ENCODE results near the gene MRGPRD. TPM values are rescaled to one million over a fixed set of nuclear protein-coding genes. Genes with fewer than 3 reads are reported as not detected.

The MRGPRD gene
- total RNA-seq, 1 experiment from 2014 or later, result not detected

GRCh38 chr11:68950270-68950669, 30.5 kb downstream of the MRGPRD start:
- no peak for DNase-seq (ENCODE audit: extremely low read depth, low read depth)

GRCh38 chr11:68948935-68949334, 31.9 kb downstream of the MRGPRD start:
- no peak for DNase-seq (ENCODE audit: extremely low read depth, low read depth)

GRCh38 chr11:68948496-68948895, 32.3 kb downstream of the MRGPRD start:
- no peak for DNase-seq (ENCODE audit: extremely low read depth, low read depth)

GRCh38 chr11:68947151-68947550, 33.6 kb downstream of the MRGPRD start:
- no peak for DNase-seq (ENCODE audit: extremely low read depth, low read depth)

GRCh38 chr11:68946416-68947090, 34.2 kb downstream of the MRGPRD start:
- DNase-seq (ENCODE audit: extremely low read depth, low read depth), result no peak

GRCh38 chr11:68942751-68943271, 38.0 kb downstream of the MRGPRD start:
- DNase-seq (ENCODE audit: extremely low read depth, low read depth), result no peak

GRCh38 chr11:68942095-68942620, 38.6 kb downstream of the MRGPRD start:
- DNase-seq (ENCODE audit: extremely low read depth, low read depth), result no peak

GRCh38 chr11:68941324-68942094, 39.3 kb downstream of the MRGPRD start:
- DNase-seq (ENCODE audit: extremely low read depth, low read depth), result no peak

GRCh38 chr11:68940651-68941323, 40.0 kb downstream of the MRGPRD start:
- DNase-seq (ENCODE audit: extremely low read depth, low read depth), result no peak

GRCh38 chr11:68939583-68940555, 40.9 kb downstream of the MRGPRD start:
- DNase-seq (ENCODE audit: extremely low read depth, low read depth), result no peak

- DNase-seq (ENCODE audit: extremely low read depth, low read depth), result no peak
Observed at GRCh38 chr11:68938816-68939582, 41.8 kb downstream of the MRGPRD start.

- no peak for DNase-seq (ENCODE audit: extremely low read depth, low read depth)
Observed at GRCh38 chr11:68938088-68938487, 42.7 kb downstream of the MRGPRD start.

GRCh38 chr11:68936676-68937620, 43.8 kb downstream of the MRGPRD start:
- DNase-seq (ENCODE audit: extremely low read depth, low read depth), result no peak

GRCh38 chr11:68936358-68936636, 44.5 kb downstream of the MRGPRD start:
- no peak for DNase-seq (ENCODE audit: extremely low read depth, low read depth)

GRCh38 chr11:68935516-68936357, 45.0 kb downstream of the MRGPRD start:
- DNase-seq (ENCODE audit: extremely low read depth, low read depth), result no peak

GRCh38 chr11:68935066-68935465, 45.7 kb downstream of the MRGPRD start:
- no peak for DNase-seq (ENCODE audit: extremely low read depth, low read depth)

- DNase-seq (ENCODE audit: extremely low read depth, low read depth), result no peak
Observed at GRCh38 chr11:68934666-68935065, 46.1 kb downstream of the MRGPRD start.

- no peak for DNase-seq (ENCODE audit: extremely low read depth, low read depth)
Observed at GRCh38 chr11:68934321-68934645, 46.5 kb downstream of the MRGPRD start.

Data from NCI-H460 (cell line).